HG02885 (cell line): ENCODE results near the gene LPAR3.
"Not testable (repeated sequence)": the region's sequence is repeated elsewhere in the genome, so short reads cannot be mapped to it uniquely, and the experiment has no call there.

ENCODE experiments used
- ATAC-seq: cut with Tn5 transposase; IDR thresholded peaks from one replicate; pipeline ENCODE4 v1.9.1; 2021; ENCODE audit warnings: mild to moderate bottlenecking; ENCODE audit not compliant: unreplicated experiment, poor library complexity

The LPAR3 gene

GRCh38 chr1:84907095-84907827 lies 14.3 kb upstream of the LPAR3 start:
- ATAC-seq: no peak

- ATAC-seq: not testable (repeated sequence)
Measured at GRCh38 chr1:84902727-84903126, 9.7 kb upstream of the LPAR3 start.

DNA sequence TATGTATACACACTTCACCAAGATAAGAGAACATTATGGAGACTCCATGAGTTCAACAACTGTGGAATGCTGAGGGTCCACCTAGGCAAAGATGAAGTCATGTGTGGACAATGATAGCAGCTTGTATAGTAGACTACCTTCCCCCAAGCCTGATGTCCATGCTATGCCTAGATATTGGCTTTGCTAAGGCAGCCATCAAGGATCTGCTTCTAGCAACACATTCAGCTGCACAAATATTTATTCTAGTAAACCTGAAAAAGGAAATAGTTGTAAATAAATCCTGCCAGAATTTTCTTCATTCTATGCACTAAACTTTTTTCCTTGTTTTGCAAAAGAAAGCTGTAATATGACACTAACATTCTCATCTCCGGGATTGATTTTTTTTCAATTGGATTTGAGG lies 7.0 kb upstream of the LPAR3 start:
- ATAC-seq: no peak

DNA sequence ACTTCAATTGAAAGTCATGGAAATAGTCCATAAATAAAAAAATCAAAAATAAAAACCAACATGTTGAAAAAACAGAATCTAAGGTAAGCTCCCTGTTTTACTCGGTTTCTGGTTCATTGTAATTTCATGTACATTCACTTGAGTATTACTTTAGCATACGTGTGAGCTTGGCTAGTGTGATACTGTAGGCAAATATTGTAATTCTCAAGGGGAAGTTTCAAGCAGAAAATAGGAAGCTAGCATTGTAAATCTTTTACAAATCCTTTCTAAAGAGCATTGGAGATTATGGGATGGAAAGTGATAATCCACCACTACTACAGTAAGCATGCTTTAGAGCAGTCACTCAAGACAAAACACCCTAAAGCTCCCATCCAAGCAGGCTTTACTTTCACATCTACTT lies 3.3 kb upstream of the LPAR3 start:
- no peak for ATAC-seq

- ATAC-seq: no peak
Measured at GRCh38 chr1:84890566-84890965, 2.4 kb downstream of the LPAR3 start.

GRCh38 chr1:84889437-84889836 lies 3.6 kb downstream of the LPAR3 start:
- no peak for ATAC-seq

- no peak for ATAC-seq
Measured at GRCh38 chr1:84888753-84889152, 4.3 kb downstream of the LPAR3 start.

DNA sequence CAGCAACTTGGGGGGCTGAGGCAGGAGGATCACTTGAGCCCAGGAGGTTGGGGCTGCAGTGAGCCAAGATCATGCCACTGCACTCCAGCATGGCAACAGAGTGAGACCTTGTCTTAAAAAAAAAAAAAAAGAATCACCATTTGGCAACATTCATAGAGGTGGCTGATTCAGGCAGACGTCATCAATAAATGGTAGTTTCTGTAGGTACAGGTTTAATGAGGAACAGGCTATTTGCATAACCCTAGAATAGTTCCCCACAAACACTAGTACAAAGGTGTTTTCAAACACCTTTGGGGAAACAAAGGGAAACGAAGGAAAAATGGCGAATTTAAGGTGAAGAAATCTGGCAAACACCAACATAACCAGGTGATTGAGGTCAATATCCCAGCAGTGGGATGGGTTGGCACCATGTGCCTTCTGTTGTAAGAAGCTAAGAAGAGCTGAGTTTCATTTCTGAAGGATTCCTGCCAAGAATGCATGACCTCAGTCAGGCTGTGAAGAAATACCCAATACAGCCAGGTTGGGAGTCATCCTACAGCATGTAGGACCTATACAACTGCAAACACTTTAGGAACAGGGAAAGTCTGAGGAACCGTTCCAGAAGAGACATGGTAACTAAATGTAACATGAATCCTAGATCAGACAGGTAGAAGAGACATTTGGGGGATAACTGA lies 5.6 kb downstream of the LPAR3 start:
- no peak for ATAC-seq

DNA sequence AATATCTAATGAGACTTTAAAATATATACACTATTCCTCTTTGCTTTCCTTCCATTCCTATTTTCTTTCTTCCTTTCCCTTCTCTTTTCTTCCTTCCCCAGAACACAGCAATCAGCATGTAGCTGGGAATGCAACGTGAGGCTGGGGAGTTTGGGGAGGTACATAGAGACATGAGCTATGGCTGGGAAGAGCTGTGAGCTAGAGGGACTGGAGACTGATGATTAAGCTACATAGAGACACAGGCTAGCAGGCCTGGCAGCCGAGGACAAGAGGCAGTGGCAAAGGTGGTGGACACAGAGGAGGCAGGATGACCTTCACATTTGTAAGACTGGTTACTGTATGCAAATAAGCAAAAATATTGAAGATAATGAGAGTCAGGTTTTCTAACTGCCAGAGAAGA lies 7.5 kb downstream of the LPAR3 start:
- ATAC-seq: no peak

DNA sequence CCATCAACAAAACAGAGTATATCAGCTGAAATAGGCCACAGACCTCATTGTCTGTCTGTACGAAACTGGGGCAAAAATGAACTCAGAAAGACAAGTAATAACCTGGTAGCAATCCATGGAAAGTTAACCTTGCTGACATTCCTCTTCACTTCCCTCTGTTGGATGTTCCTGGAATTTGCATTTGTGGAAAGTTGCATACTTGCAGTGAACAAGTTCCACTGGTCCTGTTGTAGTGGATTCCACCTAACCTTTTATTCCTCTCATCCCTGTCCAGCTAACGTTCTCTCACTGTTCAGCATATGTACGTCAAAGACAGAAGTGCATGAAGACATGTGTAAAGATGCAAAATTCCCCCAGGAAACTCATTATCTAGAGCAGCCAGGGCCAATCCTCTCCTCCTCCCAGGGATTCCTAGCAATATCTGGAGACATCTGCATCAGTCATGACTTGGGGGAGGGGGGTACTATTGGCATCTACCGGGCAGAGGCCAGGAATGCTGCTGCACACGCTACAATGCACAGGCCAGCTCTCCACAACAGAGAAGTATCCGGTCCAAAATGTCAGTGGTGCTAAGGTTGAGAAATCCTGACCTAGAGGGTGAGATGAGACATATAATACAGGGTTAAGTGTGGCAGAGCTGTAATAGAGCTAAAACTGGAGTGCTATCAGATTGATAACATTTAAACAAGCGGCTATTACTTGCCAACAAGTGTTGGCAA lies 8.2 kb downstream of the LPAR3 start:
- no peak for ATAC-seq

GRCh38 chr1:84883286-84883685 lies 9.7 kb downstream of the LPAR3 start:
- no peak for ATAC-seq

GRCh38 chr1:84877592-84877991 lies 15.4 kb downstream of the LPAR3 start:
- no peak for ATAC-seq

DNA sequence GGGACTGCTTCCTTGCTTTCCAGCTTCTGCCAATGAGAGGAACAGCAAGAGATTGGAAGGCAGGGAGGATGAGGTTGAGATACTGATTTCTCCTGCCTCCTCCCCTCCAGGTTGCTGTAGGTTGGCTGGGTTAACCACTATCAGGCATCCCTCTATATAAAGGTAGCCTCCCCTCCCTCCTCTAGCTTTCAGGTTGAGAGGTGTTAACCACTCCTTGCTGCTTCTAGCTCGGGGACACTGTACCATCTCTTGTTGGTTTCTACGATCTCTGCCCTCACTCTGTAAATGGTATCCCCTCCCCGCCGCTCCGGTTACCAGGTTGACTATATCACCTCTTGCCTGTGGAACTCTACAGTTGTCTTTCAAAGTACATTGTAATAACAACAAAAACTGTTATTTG lies 16.7 kb downstream of the LPAR3 start:
- no peak for ATAC-seq

- no peak for ATAC-seq
Measured at GRCh38 chr1:84873366-84873765, 19.6 kb downstream of the LPAR3 start.

GRCh38 chr1:84872696-84873355 lies 20.2 kb downstream of the LPAR3 start:
- no peak for ATAC-seq

DNA sequence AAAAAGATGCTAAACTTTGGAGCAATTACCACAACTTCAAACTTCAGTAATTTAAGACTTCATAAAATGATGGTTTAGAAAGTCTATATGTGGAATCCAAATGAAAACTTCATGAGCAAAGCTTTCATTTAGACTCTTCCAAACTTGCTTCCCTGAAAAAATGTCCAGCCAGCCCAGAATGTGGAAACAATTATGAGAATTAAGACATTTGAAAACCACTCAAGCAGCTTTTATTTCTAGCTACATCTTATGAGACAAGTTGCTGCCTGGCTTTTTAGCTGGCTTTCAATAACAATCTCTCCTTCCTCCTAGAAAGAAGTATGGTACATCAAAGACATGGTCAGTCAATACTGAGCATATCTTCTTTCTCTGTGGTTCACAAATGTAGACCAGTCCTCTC lies 21.8 kb downstream of the LPAR3 start:
- no peak for ATAC-seq

- no peak for ATAC-seq
Measured at GRCh38 chr1:84870591-84870990, 22.4 kb downstream of the LPAR3 start.

DNA sequence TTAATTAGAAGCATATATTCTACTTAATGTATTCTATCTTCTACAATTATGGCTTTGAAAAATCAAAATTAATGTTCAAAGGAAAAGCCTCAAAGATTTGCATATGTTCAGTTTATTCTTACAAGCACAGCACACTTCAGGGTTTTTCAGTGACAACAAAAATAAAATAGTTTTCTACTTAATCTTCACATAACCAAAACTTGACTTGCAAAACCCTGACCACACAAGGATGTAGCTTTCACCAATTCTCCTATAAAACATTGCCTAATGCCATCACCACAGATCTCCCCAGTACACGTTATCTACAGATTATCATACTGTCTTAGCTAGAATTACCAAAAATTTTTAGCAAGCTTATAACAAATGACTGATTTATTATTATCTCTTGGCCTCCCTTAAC lies 23.3 kb downstream of the LPAR3 start:
- ATAC-seq: no peak

DNA sequence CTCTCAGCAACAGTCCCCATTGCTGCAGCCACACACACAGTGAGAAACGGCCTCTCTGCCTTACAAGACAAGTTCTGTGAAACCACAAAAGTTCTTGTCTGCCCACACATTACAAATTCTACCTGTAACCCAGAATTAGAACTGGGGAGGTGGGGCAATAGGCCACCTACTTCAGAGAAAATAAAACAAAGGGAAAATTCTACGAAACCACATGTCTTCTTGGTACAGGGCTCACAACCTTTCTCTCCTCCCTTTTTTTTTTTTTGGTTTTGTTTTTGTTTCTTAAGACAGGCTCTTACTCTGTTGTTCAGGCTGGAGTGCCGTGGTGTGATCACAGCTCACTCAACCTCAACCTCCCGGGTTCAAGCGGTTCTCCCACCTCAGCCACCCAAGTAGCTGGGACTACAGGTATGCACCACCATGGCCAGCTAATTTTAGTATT lies 30.2 kb downstream of the LPAR3 start:
- ATAC-seq: peak; percentile 97

DNA sequence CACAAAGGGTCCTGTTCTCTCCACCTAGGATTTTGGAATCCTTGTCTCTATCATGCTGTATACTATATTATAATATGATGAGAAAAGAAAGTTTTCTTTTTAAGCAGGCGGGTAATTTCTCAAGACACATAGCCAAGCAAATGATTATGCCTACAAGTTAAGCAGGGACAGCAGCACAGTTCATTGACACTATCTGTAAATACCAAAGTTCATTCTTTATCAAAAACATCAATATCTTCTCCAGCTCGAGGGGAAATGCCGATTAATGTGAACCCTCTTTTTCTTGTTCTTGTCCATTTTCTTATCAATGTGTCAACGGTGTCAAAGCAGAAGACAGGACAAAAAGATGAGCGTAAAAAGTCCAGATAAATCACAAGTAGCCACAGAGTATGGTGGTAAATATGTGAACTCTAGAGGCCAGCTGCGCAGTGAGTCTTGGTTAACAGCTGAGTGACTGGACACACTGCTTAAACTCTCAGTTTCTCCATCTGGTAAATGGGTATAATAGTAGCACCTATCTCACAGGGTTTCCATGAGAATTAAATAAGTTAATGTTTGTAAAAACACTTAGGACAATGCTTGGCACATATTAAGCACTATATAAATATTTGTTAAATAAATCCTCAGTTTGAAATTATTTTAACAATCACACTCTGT lies 30.9 kb downstream of the LPAR3 start:
- ATAC-seq: peak; percentile 27
